ENCODE data around the gene DAB1.

DAB1 gene

DNA sequence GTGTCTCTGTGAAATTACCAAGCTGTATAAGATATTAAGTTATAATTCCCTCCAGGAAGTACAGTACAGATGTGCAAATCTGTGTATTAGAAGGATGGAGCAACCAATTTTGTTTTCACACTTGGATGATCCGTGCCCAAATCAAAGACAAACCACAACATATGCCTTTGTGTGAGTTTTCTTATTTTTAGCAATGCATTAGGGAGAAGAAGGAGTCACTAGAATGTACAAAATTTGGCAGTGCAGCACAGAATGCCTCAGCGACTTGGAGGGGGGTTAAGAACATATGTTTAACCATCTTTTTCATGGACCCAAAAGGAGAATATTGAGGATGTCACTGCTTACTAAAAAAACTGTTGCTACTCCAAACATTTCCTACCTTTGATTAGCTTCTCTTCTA, 45.3 kb downstream of the DAB1 start:
- Histone ChIP-seq H3K27me3 (ENCODE audit: control insufficient read depth, insufficient read depth, low read length) (no peaks in the 10 kb centered on the region), H3K4me3 (ENCODE audit: low read length) (no peak overlapping the region), H3K9ac (ENCODE audit: low read length) (no peak overlapping the region), H3K9me3 (ENCODE audit: control insufficient read depth, low read length) (no peaks in the 10 kb centered on the region), H3K36me3 (ENCODE audit: control insufficient read depth, insufficient read depth, low read length) (no peaks in the 10 kb centered on the region), H3K4me1 (ENCODE audit: control insufficient read depth, insufficient read depth, low read length) (no peaks in the 10 kb centered on the region)

DNA sequence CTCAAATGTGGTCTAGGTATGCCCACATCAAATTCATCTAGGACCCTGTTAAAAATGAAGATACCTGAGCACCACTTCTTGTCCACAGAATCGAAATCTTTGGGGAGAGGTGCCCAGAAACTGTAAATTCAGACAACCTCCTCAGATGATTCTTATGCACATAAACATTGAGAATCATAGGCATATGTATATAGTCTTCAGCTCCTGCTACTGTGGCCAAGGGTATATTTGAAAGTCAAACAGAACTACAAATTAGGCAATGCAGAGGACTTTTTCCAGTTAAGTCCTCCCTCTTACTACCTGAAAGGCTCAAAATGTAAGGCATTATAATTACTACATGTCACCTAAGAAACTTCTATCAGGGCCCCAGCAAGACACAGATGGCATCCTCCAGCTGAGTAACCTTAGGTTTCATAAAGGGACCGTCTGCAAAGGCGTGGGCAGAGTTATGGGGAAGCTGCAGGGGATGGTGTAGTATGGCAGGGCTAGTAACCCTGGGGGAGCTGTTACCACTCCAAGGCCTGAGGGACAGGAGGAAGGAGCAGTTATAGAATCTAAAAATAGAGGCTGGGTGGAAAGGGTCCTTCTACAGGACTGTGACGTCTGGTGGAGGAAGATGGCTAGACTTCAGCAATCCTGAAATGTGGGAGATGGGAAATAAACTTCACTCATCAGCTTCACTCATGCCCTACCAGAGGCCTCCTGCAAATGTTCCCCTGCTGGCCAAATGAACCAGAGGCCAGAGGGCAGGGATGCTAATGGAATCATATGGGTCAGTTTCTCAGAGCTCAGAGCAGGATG, 46.3 kb downstream of the DAB1 start:
- no peak overlapping the region for H3K9ac ChIP-seq (ENCODE audit: low read length)
- H3K36me3 ChIP-seq (ENCODE audit: control insufficient read depth, insufficient read depth, low read length), result no peaks in the 10 kb centered on the region
- H3K4me1 ChIP-seq (ENCODE audit: control insufficient read depth, insufficient read depth, low read length), result no peaks in the 10 kb centered on the region
- H3K4me3 ChIP-seq (ENCODE audit: low read length), result no peak overlapping the region
- no peaks in the 10 kb centered on the region for H3K27me3 ChIP-seq (ENCODE audit: control insufficient read depth, insufficient read depth, low read length)
- no peaks in the 10 kb centered on the region for H3K9me3 ChIP-seq (ENCODE audit: control insufficient read depth, low read length)

DNA sequence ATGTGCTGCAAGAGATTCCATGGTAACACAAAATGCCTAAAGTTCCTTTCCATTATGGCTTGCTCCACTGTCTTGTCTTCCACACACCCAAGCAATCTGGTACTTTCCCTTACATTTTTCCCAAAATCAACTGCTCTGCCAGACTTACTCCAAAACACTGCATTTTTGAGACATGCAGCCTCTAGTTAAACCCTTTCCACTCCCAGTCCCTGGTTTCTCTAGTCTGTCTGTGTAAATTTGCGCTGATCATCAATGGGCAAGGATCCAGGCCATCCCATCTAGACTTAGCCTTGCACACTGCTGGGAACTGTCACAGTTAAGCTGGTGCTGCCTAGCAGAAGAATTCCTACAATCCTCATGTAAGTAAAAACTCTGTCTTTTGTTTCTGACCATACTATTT, 47.8 kb downstream of the DAB1 start:
- no peak overlapping the region for H3K9ac ChIP-seq (ENCODE audit: low read length)
- H3K4me1 ChIP-seq (ENCODE audit: control insufficient read depth, insufficient read depth, low read length), result no peaks in the 10 kb centered on the region
- H3K9me3 ChIP-seq (ENCODE audit: control insufficient read depth, low read length), result no peaks in the 10 kb centered on the region
- H3K36me3 ChIP-seq (ENCODE audit: control insufficient read depth, insufficient read depth, low read length), result no peaks in the 10 kb centered on the region
- no peaks in the 10 kb centered on the region for H3K27me3 ChIP-seq (ENCODE audit: control insufficient read depth, insufficient read depth, low read length)
- H3K4me3 ChIP-seq (ENCODE audit: low read length), result no peak overlapping the region

DNA sequence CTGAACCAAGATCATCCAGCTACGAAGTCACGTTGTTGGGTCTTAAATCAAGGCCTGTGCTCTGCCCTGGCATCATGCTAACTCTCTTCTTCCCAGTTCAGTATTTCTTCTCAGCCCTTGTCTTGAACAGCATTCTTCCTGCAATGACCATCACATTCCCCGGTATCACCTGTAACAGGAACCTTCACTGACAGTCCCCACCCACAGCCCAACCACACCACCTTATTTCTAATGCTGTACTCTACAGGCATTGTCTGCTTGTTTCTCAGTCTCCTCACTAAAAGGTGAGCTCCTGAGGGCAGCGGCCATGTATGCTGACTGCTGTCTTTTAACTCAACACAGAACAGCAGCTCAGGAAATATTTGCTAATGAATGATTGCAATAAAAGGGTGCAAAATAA, 54.0 kb downstream of the DAB1 start:
- H3K4me1 ChIP-seq (ENCODE audit: control insufficient read depth, insufficient read depth, low read length), result no peaks in the 10 kb centered on the region
- H3K36me3 ChIP-seq (ENCODE audit: control insufficient read depth, insufficient read depth, low read length), result no peaks in the 10 kb centered on the region
- H3K27me3 ChIP-seq (ENCODE audit: control insufficient read depth, insufficient read depth, low read length), result no peaks in the 10 kb centered on the region
- no peak overlapping the region for H3K9ac ChIP-seq (ENCODE audit: low read length)
- no peaks in the 10 kb centered on the region for H3K9me3 ChIP-seq (ENCODE audit: control insufficient read depth, low read length)
- no peak overlapping the region for H3K4me3 ChIP-seq (ENCODE audit: low read length)

DNA sequence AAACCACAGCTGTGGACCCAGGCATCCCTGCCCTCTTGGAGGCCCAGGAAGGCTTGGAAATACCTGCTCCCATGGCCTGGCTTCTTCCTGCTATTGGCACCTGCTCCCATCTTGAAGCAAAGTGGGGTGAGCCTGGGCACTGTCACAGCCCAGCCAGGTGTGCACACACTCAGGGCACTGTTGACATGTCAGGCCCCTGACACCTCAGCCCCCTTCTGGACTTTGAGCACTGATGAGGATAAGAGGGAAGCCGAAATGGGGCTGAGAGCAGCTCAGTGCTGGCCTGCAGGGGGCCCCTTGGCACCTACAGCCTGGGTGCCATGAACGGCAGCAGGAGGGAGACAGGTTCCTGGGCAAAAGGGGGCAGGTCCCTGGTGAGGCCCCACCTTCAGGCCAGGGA, 55.9 kb downstream of the DAB1 start:
- Histone ChIP-seq H3K4me1 (ENCODE audit: control insufficient read depth, insufficient read depth, low read length) (no peaks in the 10 kb centered on the region), H3K9me3 (ENCODE audit: control insufficient read depth, low read length) (no peaks in the 10 kb centered on the region), H3K36me3 (ENCODE audit: control insufficient read depth, insufficient read depth, low read length) (no peaks in the 10 kb centered on the region), H3K27me3 (ENCODE audit: control insufficient read depth, insufficient read depth, low read length) (no peaks in the 10 kb centered on the region), H3K4me3 (ENCODE audit: low read length) (no peak overlapping the region), H3K9ac (ENCODE audit: low read length) (no peak overlapping the region)

DNA sequence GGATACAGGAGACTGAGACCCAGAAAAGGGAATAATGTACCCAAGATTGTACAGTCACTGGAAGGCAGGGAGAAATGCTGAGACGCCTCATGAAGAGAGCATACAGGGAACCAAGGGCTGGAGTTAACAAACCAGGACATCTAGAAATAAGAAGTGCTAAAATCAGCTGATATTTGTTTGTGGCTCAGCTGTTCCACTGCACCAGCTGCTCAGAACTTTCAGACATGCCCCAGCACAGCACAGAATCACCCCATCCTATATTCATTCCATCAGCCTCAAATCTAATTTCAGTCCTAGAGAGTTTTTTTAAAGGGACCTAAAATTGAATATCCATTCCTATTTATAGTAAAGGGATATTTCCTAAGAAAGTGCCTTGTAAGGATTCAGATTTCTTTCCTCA, 60.2 kb downstream of the DAB1 start:
- no peak overlapping the region for H3K9ac ChIP-seq (ENCODE audit: low read length)
- H3K9me3 ChIP-seq (ENCODE audit: control insufficient read depth, low read length), result no peaks in the 10 kb centered on the region
- H3K4me3 ChIP-seq (ENCODE audit: low read length), result no peak overlapping the region
- H3K4me1 ChIP-seq (ENCODE audit: control insufficient read depth, insufficient read depth, low read length), result no peaks in the 10 kb centered on the region
- H3K27me3 ChIP-seq (ENCODE audit: control insufficient read depth, insufficient read depth, low read length), result no peaks in the 10 kb centered on the region
- H3K36me3 ChIP-seq (ENCODE audit: control insufficient read depth, insufficient read depth, low read length), result no peaks in the 10 kb centered on the region

DNA sequence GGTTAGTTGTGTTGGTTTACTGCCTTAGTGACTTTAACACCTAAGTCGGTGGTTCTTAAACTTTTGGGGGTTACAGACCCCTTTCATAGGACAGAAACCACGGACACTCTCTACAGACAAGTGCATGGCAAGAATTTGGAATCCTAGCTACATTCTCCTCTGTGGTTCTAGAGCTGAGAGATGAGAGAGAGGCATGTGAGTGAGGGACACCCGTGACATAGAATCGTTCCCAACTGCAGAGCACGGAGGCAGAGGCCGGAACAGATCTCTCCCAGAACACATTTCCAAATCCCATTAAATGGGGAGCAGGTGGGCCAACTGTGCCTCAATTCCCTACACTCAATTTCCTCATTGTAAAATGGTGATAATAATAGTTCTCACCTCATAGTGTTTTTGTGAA, 60.7 kb downstream of the DAB1 start:
- H3K4me3 ChIP-seq (ENCODE audit: low read length), result no peak overlapping the region
- H3K4me1 ChIP-seq (ENCODE audit: control insufficient read depth, insufficient read depth, low read length), result no peaks in the 10 kb centered on the region
- no peaks in the 10 kb centered on the region for H3K36me3 ChIP-seq (ENCODE audit: control insufficient read depth, insufficient read depth, low read length)
- H3K27me3 ChIP-seq (ENCODE audit: control insufficient read depth, insufficient read depth, low read length), result no peaks in the 10 kb centered on the region
- no peaks in the 10 kb centered on the region for H3K9me3 ChIP-seq (ENCODE audit: control insufficient read depth, low read length)
- H3K9ac ChIP-seq (ENCODE audit: low read length), result no peak overlapping the region

DNA sequence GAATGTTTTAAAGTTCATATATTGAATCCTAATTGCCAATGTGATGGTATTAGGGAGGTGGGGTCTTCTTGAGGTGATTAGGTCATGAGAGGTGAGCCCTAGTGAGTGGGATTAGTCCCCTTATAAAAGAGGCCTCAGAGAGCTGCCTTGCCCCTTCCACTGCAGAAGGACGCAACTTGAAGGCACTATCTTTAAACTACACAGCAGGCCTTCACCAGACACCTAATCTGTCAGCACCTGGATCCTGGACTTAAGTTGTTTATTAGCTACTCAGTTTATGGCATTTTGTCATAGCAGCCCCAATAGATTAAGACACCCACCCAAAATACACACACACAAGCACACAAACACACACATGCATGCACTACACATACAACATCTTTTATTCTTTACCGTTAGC, 61.4 kb downstream of the DAB1 start:
- H3K4me1 ChIP-seq (ENCODE audit: control insufficient read depth, insufficient read depth, low read length), result no peaks in the 10 kb centered on the region
- no peaks in the 10 kb centered on the region for H3K27me3 ChIP-seq (ENCODE audit: control insufficient read depth, insufficient read depth, low read length)
- H3K9me3 ChIP-seq (ENCODE audit: control insufficient read depth, low read length), result no peaks in the 10 kb centered on the region
- H3K4me3 ChIP-seq (ENCODE audit: low read length), result no peak overlapping the region
- H3K36me3 ChIP-seq (ENCODE audit: control insufficient read depth, insufficient read depth, low read length), result no peaks in the 10 kb centered on the region
- H3K9ac ChIP-seq (ENCODE audit: low read length), result no peak overlapping the region

DNA sequence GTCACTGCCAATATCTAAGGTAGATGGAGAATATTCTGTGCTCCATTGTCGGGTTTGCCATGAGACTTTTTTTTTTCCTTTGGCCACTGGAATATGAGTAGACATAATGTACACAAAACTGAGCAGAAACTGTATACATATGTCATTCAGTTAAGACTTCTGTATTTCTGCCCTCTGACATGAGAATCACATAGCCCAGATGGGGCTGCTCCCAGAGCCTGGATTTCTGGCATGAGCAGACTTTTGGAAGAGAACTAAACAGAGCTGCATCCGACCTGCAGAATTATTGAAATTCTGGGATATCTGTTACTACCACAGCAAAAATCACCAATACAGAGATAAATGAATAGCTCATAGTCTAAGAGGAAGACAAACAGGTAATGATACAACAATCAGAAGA, 62.3 kb downstream of the DAB1 start:
- Histone ChIP-seq H3K27me3 (ENCODE audit: control insufficient read depth, insufficient read depth, low read length) (no peaks in the 10 kb centered on the region), H3K9ac (ENCODE audit: low read length) (no peak overlapping the region), H3K4me1 (ENCODE audit: control insufficient read depth, insufficient read depth, low read length) (no peaks in the 10 kb centered on the region), H3K9me3 (ENCODE audit: control insufficient read depth, low read length) (no peaks in the 10 kb centered on the region), H3K4me3 (ENCODE audit: low read length) (no peak overlapping the region), H3K36me3 (ENCODE audit: control insufficient read depth, insufficient read depth, low read length) (no peaks in the 10 kb centered on the region)

DNA sequence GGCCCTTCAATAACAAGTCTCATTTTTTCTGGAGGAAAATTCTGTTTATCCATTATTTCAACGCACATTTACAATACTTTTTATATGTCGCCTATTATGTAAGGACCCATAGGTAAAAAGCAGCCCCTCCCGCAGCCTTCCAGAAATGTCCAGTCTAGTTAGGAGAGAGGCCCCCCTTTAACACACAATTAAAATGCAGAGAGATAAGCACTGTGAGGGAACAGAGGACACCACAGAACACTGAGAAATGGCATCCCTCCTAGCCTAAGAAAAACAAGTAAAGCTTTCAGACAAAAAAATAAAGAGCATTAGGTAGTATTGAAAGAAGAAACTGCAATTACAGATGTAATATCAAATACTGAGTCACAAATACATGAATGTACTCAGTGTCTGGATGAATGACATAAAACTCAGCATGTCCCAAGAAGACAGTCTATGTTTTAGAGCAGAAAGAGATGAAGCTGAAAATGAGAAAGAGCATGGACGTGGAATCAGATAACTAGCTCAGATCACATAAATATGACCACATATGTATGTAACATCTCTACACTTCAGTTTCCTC, 62.9 kb downstream of the DAB1 start:
- no peak overlapping the region for H3K4me3 ChIP-seq (ENCODE audit: low read length)
- no peaks in the 10 kb centered on the region for H3K4me1 ChIP-seq (ENCODE audit: control insufficient read depth, insufficient read depth, low read length)
- no peaks in the 10 kb centered on the region for H3K9me3 ChIP-seq (ENCODE audit: control insufficient read depth, low read length)
- no peaks in the 10 kb centered on the region for H3K27me3 ChIP-seq (ENCODE audit: control insufficient read depth, insufficient read depth, low read length)
- no peak overlapping the region for H3K9ac ChIP-seq (ENCODE audit: low read length)
- no peaks in the 10 kb centered on the region for H3K36me3 ChIP-seq (ENCODE audit: control insufficient read depth, insufficient read depth, low read length)

DNA sequence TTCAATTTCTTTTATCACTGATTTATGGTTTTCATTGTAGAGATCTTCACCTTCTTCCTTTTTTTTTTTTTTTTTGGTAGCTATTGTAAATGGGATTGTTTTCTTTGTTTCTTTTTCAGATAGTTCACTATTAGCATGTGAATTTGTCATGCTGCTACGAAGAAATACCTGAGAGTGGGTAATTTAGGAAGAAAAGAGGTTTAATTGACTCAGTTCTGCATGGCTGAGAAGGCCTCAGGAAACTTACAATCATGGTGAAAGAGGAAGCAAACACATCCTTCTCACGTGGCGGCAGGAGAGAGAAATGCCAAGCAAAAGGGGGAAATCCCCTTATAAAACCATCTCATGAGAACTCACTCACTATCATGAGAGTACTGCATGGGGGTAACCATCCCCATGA, 66.4 kb downstream of the DAB1 start:
- Histone ChIP-seq H3K9ac (ENCODE audit: low read length) (no peak overlapping the region), H3K9me3 (ENCODE audit: control insufficient read depth, low read length) (no peaks in the 10 kb centered on the region), H3K36me3 (ENCODE audit: control insufficient read depth, insufficient read depth, low read length) (no peaks in the 10 kb centered on the region), H3K27me3 (ENCODE audit: control insufficient read depth, insufficient read depth, low read length) (no peaks in the 10 kb centered on the region), H3K4me1 (ENCODE audit: control insufficient read depth, insufficient read depth, low read length) (no peaks in the 10 kb centered on the region), H3K4me3 (ENCODE audit: low read length) (no peak overlapping the region)

DNA sequence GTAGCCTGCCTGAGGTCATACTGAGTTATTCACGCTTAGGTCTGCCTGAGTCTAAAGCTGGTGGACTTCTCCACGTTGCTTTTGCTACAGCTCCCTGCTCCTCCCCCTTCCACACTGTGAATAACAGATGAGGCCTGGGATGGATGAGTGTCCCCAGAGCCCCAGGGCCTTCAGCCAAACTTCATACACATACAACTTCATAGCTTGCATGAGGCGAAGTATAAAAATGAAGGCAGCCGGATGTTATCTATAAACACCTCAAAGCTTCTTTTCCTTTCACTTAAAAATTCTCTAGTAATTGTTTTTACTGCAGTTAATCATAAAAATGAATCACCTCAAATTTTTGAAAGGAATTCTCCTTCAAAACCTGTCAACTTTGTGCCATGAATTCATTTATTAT, 70.2 kb downstream of the DAB1 start:
- H3K4me1 ChIP-seq (ENCODE audit: control insufficient read depth, insufficient read depth, low read length), result no peaks in the 10 kb centered on the region
- H3K9me3 ChIP-seq (ENCODE audit: control insufficient read depth, low read length), result no peaks in the 10 kb centered on the region
- no peak overlapping the region for H3K4me3 ChIP-seq (ENCODE audit: low read length)

DNA sequence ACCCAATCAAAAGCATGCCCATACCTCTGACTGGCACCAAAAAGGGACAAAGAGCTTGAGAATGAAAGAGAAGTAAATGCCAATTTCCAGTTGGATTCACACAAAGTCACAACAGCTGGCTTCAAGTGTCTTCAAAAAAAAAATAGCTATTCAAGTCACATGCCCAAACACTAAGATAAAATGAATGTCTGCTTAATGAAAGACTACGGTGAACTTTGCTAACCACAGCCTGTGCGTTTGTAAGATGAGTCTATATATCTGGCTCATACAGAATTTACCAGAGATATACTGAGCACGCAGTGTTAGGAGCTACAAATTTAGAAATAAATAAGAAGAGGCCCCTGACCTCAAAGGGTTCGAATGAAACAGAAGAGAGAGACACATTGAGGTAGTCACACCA, 73.2 kb downstream of the DAB1 start:
- Histone ChIP-seq H3K27me3 (ENCODE audit: control insufficient read depth, insufficient read depth, low read length) (no peaks in the 10 kb centered on the region), H3K4me3 (ENCODE audit: low read length) (no peak overlapping the region), H3K9me3 (ENCODE audit: control insufficient read depth, low read length) (no peaks in the 10 kb centered on the region), H3K4me1 (ENCODE audit: control insufficient read depth, insufficient read depth, low read length) (no peaks in the 10 kb centered on the region), H3K9ac (ENCODE audit: low read length) (no peak overlapping the region), H3K36me3 (ENCODE audit: control insufficient read depth, insufficient read depth, low read length) (no peaks in the 10 kb centered on the region)

More for the DNA sequence above, 70.2 kb downstream of the DAB1 start:
- Histone ChIP-seq H3K36me3 (ENCODE audit: control insufficient read depth, insufficient read depth, low read length) (no peaks in the 10 kb centered on the region), H3K9ac (ENCODE audit: low read length) (no peak overlapping the region), H3K27me3 (ENCODE audit: control insufficient read depth, insufficient read depth, low read length) (no peaks in the 10 kb centered on the region)

Measured in mucosa of stomach (tissue), 1 donor.